AG09309 (cell line): ENCODE measurements around the gene GRIN2A.

Experiments used
- DNase-seq: peaks from one replicate; pipeline ENCODE4 v3.0.0-alpha.2; 2010; ENCODE audit warnings: low read depth
- H3K4me3 ChIP-seq: 2 replicates; pipeline ENCODE4 v1.5.1; 2011; ENCODE audit warnings: mild to moderate bottlenecking, low read depth, low read length, moderate library complexity; ENCODE audit not compliant: control insufficient read depth
- CTCF ChIP-seq: IDR thresholded peaks from 2 replicates; pipeline ENCODE4 v1.5.1; 2011; ENCODE audit warnings: mild to moderate bottlenecking, low read depth, low read length, inconsistent platforms; ENCODE audit not compliant: insufficient read depth, control insufficient read depth; ENCODE audit errors: missing control alignments

GRIN2A gene

GRCh38 chr16:9955677-9956076, 226.6 kb downstream of the GRIN2A start:
- TF ChIP-seq CTCF: no peak
- no peak overlapping the region for H3K4me3 ChIP-seq
- DNase-seq: no peak

DNA sequence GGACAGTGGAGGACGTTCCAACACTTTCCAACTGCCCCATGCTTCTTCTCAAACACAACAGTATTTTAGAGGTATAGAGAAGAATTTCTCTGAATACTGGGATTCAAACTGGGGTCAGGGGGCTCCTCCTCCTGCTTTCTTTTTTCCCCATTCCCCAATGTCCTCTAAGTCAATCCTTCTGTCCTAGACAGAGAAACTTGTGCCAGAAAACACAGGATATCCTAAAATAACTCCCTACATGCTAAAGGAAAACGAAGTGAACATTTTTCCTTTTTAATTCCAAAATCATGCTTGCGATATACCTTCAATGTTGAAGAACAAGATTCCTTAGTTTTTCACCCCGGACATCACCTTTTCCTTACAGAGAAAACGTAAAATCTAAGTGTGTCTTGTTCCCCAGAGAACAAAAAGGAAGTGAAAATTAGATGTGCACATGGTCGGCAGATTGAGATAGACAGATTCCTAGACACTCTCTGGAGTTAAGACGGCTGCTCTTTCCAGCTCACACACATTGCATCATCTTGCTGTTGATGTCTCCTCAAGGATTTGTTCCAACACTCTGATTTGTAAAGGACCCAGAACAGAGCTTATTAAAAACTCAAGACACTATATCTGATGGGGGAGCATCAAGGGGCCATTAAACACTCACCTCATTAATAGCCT, 228.2 kb downstream of the GRIN2A start:
- no peak for TF ChIP-seq CTCF
- no peak for DNase-seq

DNA sequence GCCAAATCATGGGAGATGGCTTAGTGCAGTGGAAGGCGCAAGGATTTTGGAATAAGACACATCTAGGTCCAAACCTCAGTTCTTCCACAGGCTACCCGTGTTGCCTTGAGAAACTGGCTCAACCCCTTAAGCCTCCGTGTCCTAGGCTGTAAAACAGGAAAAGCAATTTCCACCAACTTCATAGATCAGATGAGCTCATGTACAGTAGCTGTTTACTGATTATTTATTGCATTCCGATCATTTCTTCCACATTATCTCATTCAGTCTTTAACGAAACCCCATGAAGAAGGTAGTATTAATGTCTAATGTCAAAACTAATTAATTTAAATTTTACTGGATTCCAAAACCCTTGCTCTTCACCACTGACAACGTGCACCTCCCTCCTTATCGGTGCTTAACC, 231.6 kb downstream of the GRIN2A start:
- DNase-seq: no peak
- TF ChIP-seq CTCF: no peak
- H3K4me3 ChIP-seq: no peak overlapping the region

More for the DNA sequence above, 228.2 kb downstream of the GRIN2A start:
- H3K4me3 ChIP-seq: no peak overlapping the region

DNA sequence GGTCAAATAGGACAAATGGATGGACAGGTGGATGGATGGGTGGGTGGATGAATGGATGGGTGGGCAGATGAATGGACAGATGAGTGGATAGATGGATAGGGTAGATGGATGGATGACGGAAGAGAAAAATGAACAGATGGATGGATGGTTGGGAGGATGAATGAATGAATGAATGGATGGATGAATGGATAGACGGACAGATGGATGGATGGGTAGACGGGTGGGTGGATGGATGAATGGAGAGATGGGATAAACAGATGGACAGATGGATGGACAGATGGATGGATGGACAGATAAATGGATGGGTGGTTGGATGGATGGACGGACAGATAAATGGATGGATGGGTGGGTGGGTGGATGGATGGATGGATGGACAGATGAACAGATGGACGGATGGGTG, 232.8 kb downstream of the GRIN2A start:
- no peak overlapping the region for H3K4me3 ChIP-seq
- no peak for TF ChIP-seq CTCF
- no peak for DNase-seq

- TF ChIP-seq CTCF: no peak
- no peak overlapping the region for H3K4me3 ChIP-seq
- no peak for DNase-seq
Observed at GRCh38 chr16:9948933-9949332, 233.3 kb downstream of the GRIN2A start.

DNA sequence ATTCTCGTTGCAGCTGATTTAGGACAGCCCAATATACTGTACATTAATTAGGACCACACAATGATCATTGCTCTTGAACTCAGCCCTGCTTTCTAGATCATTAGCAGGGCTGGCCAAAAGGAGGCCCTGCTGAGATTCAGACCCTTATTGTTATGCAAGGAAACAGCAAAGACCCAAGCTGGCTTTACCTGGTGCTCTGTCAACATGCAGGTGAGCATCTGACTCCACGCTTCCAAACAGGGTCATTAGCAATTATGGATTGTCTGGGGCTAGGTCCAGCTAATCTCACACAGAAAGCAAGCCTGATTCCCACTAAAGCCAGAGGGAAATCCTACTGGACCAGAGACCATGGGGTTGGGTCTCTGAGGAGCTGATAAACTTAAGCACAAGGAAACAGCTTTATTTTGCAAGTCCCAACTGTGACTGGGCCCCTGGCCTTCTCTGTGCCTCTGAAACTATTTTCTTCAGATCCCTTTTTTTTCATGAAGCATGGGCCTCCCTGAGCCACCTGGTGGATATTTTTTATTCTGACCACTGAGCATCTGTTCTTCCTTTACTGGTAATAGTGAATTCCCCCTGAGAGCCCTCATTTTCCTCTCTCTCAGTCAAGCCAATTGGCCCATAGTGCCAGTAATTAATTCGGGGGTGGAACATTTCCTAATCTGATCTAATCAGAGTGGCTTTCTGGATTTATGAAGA, 236.1 kb downstream of the GRIN2A start:
- no peak for TF ChIP-seq CTCF
- DNase-seq: no peak

GRCh38 chr16:9943121-9943520, 239.1 kb downstream of the GRIN2A start:
- no peak for TF ChIP-seq CTCF
- no peak for DNase-seq
- no peak overlapping the region for H3K4me3 ChIP-seq

More for the DNA sequence above, 236.1 kb downstream of the GRIN2A start:
- H3K4me3 ChIP-seq: no peak overlapping the region
